ENCODE measurements around the gene TTC38. TPM values are rescaled to one million over a fixed set of nuclear protein-coding genes. Genes with fewer than 3 reads are reported as not detected.
"Not testable (repeated sequence)": the region's sequence is repeated elsewhere in the genome, so short reads cannot be mapped to it uniquely, and the experiment has no call there.

The TTC38 gene
- total RNA-seq, 1 donor from 2014 or later: 19.4 TPM

GRCh38 chr22:46245511-46245910 is 22.3 kb upstream of the TTC38 start:
- DNase-seq (ENCODE audit: low read depth in 2 of 2): peak; percentile 58 to 78

GRCh38 chr22:46246178-46246577 is 21.6 kb upstream of the TTC38 start:
- DNase-seq (ENCODE audit: low read depth in 2 of 2): no peak

GRCh38 chr22:46247443-46247975 is 20.3 kb upstream of the TTC38 start:
- DNase-seq (ENCODE audit: low read depth in 2 of 2): no peak

GRCh38 chr22:46250035-46250782 is 17.6 kb upstream of the TTC38 start, which contains the start of gene CDPF1:
CDPF1 (minus strand) TSS chr22:46250293; CDS start chr22:46248284, 2,009 bp downstream.
- peak; percentile 61 to 91 for DNase-seq (ENCODE audit: low read depth in 2 of 2)

GRCh38 chr22:46250783-46251125 is 17.1 kb upstream of the TTC38 start:
- DNase-seq (ENCODE audit: low read depth in 2 of 2): no peak

- DNase-seq (ENCODE audit: low read depth in 2 of 2): no peak
These were observed 16.5 kb upstream of the TTC38 start for GRCh38 chr22:46251266-46251665.

- DNase-seq (ENCODE audit: low read depth in 2 of 2): no peak
These were observed 15.9 kb upstream of the TTC38 start for GRCh38 chr22:46251816-46252380.

- DNase-seq (ENCODE audit: low read depth in 2 of 2): no peak
These were observed 11.3 kb upstream of the TTC38 start for GRCh38 chr22:46256358-46256958.

- no peak for DNase-seq (ENCODE audit: low read depth in 2 of 2)
These were observed 8.4 kb upstream of the TTC38 start for GRCh38 chr22:46259374-46259773.

- no peak for DNase-seq (ENCODE audit: low read depth in 2 of 2)
These were observed 7.8 kb upstream of the TTC38 start for GRCh38 chr22:46260038-46260437.

GRCh38 chr22:46262449-46263215 is 5.2 kb upstream of the TTC38 start:
- DNase-seq (ENCODE audit: low read depth in 2 of 2): peak; percentile 49 to 79

GRCh38 chr22:46263216-46263590 is 4.6 kb upstream of the TTC38 start, which contains the start of gene PKDREJ:
PKDREJ (minus strand) TSS chr22:46263343; CDS start chr22:46263322, 21 bp downstream.
- DNase-seq (ENCODE audit: low read depth in 2 of 2): no peak

- not testable (repeated sequence) for DNase-seq (ENCODE audit: low read depth in 2 of 2)
These were observed 3.3 kb upstream of the TTC38 start for GRCh38 chr22:46264520-46264919.

GRCh38 chr22:46265627-46266026 is 2.2 kb upstream of the TTC38 start:
- DNase-seq (ENCODE audit: low read depth in 2 of 2): not testable (repeated sequence)

GRCh38 chr22:46269564-46269963 is 1.8 kb downstream of the TTC38 start:
- DNase-seq (ENCODE audit: low read depth in 2 of 2): peak in 1 of 2 donors; percentile 11

- DNase-seq (ENCODE audit: low read depth in 2 of 2): no peak
These were observed 4.4 kb downstream of the TTC38 start for GRCh38 chr22:46272196-46272595.

GRCh38 chr22:46272762-46273431 is 5.1 kb downstream of the TTC38 start:
- no peak for DNase-seq (ENCODE audit: low read depth in 2 of 2)

GRCh38 chr22:46273432-46274148 is 5.8 kb downstream of the TTC38 start:
- no peak for DNase-seq (ENCODE audit: low read depth in 2 of 2)

GRCh38 chr22:46274381-46274780 is 6.6 kb downstream of the TTC38 start:
- no peak for DNase-seq (ENCODE audit: low read depth in 2 of 2)

GRCh38 chr22:46275455-46276122 is 7.8 kb downstream of the TTC38 start:
- no peak for DNase-seq (ENCODE audit: low read depth in 2 of 2)

Data from dermis microvascular lymphatic vessel endothelial cell (primary cell).